HG03066 (cell line): ENCODE data around the gene THEM4.
"Not testable (repeated sequence)": the region's sequence is repeated elsewhere in the genome, so short reads cannot be mapped to it uniquely, and the experiment has no call there.

Experiments
- ATAC-seq: cut with Tn5 transposase; IDR thresholded peaks from one replicate; pipeline ENCODE4 v1.9.1; 2021; ENCODE audit warnings: low read depth; ENCODE audit not compliant: unreplicated experiment

The THEM4 gene

GRCh38 chr1:151935894-151936602, 26.7 kb upstream of the THEM4 start:
- ATAC-seq, result no peak

DNA sequence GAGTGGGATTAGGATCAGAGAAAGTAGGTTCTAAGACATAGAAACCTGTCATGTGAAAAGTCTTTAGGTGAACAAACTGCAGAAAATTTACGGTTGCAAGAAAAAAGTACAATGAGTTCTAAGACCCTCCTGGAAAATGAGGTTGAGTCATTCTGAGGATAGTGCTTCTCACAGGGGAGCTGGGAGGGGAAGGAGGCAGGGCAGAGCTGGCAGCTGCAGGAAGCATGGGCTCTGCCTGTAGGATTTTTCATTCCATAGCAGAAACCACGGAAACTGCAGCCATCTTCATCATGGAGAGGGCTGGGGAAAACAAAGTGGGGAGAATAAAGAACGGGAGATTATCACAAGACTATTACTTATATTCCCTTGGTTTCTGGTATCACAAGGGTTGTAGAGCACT, 25.8 kb upstream of the THEM4 start:
- ATAC-seq, result no peak

DNA sequence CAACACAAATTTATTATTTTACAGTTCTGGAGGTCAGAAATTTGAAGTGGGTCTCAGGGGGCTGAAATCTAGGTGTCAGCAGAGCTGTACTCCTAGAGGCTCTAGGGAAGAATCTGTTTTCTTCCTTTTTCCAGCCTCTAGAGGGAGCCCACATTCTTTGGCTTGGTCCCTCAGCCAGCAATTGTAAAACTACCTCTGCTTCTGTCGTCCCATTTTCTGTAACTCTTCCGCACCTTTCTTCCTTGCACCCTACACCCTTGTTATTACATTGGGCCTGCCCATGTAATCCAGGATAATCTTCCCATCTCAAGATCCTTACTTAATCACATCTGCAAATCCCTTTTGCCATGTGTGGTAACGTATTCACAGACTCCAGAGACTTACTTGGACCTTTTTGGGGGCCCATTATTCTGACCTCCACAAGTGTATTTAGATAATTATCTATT, 24.8 kb upstream of the THEM4 start:
- ATAC-seq, result no peak

- no peak for ATAC-seq
These were observed 15.6 kb upstream of the THEM4 start for GRCh38 chr1:151924691-151925587.

DNA sequence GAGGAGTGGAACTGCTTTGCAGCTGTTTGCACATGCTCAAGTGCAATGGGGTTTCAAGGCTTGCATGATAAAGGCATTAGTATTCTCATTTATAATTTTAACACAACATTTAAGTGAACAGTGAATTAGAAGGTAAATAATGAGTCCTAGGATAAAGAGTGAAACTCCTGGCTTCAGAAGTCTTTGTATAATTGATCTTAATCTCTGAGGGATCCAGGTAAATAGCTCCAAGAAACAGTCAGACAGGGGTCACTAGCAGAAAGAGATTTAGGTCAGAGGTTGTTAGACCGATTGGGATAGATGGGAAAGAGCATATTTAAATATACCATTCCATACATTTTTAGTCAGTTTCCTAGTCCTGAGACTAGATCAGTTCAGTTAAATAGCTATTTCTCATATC, 14.1 kb upstream of the THEM4 start:
- no peak for ATAC-seq

GRCh38 chr1:151920149-151920548, 10.8 kb upstream of the THEM4 start:
- no peak for ATAC-seq

DNA sequence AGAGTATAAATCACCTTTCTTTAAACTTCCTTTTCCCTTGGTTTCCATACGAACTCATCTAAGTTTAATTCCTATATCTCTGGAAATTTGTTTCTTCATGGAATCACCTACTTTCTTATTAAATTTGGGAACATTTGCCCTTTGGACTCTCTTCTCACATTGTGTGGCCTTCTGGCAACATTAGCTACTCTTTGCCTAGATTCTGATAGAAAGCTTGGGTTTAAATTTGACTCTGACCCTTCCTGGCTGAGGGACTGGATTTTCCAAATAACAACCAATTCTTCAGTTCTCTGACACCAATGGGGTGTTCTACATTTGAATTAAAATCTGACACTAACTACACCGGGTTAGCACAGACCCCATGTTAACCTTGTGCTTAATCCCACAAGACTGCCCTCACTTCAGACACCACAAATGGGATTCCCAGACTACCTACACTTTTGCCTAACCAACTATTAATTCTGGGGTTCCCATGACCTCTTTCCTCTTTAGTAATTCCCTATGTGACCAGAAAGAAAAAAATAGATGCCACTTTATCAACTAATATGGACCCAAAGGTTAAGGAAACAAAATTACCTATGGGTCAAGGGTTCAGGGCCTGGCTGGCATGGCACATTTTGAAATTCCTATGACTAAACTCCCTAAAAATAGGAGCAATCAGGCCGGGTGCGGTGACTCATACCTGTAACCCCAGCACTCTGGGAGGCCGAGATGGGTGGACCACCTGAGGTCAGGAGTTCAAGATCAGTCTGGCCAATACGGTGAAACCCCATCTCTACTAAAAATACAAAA, 9.7 kb upstream of the THEM4 start:
- ATAC-seq, result no peak

DNA sequence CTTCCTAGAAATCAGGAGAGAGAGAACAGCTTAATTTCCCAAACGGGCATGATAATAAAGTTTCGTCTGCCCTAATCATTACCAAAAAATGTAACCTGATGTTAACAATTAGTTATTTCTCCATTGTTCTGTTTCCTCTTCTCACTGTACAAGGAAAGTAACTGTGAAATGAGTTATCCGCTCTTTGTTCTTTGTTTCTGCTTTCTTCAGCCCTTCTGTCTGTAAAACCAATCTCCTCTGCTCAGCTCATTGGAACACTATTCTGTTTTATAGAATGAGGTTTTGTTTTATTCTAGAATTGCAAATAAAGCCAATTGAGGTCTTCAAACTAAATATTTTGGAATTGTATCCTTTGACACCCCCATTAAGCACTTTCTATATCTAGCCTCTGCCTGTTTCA, 8.8 kb upstream of the THEM4 start:
- ATAC-seq, result no peak

DNA sequence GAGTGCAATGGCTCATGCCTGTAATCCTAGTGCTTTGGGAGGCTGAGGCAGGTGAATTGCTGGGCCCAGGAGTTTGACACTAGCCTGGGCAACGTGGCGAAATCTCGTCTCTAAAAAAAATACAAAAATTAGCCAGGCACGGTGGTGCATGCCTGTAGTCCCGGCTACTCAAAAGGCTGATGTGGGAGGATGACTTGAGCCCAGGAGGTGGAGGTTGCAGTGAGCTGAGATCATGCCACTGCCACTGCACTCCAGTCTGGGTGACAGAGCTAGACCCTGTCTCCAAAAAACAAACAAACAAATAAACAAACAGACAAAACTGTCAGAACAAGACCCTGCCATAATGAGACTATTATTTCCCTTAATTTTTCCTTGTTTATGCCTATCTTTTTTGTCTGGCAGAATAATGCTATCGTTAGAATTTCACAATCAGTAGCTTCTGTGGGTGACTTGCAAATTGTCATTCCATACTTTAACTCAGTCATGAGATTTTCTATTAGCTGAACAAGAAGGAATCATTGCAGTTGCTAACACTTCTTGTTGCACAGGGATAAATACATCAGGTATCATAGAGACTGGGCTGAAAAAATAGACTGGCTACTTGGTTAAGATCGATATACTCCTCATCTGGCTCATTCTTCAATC, 7.5 kb upstream of the THEM4 start:
- no peak for ATAC-seq

DNA sequence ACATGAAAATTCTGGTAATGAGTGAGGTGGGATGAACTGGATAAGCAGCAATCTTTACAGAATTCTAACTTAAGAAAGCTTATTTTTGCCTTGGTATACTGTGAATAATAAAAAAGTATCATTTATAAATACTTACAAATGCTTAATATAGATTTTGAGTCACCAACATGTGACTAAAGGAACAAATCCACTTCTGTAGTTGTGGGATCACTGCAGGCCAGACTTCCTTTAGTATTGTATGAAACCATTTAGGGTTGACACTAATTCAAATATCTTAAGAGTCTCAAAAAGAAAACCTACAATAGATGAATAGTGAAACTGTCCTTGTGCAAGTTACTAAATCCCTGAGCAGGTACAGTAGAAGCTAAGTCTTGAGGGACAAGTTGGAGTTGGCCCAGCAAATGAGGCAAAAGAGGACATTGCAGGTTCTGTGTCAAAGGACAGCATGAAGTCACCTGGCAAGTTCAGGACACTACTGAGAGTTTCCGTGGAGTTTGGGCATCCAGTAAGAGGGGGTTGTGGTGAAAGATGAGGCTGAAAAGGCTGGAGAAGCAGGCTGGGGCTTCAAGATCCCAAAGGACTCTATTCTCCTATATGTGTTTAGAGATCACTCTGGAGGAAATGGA, 5.9 kb upstream of the THEM4 start:
- no peak for ATAC-seq

GRCh38 chr1:151914076-151914475, 4.8 kb upstream of the THEM4 start:
- no peak for ATAC-seq

DNA sequence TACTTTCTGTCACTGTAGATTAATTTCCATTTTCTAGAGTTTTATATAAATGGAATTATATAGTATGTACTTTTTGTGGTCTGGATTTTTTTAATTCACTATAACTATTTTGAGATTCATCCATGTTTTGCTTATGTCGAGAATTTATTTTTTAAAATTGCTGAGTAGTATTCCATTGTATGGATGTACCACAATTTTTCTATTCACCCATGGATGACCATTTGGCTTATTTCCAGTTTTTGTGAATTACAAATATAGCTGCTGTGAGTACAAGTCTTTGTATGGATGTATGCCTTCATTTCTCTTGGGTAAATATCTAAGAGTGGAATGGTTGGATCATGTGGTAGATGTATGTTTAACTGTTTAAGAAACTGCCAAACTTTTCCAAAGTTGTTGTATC, 3.7 kb upstream of the THEM4 start:
- no peak for ATAC-seq

DNA sequence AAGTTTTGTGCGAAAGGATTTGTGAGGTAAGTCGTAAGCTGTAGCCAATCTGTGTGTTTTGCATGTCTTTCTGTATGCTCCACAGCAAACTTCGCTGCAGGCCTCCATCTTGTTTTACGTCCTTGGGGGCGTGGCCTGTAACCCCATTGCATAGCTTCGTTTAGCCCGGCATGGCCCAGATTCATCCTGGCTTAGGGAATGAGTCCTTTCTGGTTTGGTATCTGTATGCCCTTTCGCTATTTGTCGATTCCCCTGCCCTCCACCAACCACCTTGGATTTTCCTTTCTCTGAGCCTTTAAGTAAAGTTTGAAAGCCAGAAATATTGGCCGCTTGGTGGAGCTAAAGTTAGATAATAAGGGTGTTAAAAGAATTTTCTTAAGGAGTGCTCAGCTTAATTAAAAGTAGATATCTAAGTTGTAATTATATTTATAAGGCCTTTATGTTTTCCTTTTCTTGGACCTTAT, 1.1 kb downstream of the THEM4 start:
- no peak for ATAC-seq

DNA sequence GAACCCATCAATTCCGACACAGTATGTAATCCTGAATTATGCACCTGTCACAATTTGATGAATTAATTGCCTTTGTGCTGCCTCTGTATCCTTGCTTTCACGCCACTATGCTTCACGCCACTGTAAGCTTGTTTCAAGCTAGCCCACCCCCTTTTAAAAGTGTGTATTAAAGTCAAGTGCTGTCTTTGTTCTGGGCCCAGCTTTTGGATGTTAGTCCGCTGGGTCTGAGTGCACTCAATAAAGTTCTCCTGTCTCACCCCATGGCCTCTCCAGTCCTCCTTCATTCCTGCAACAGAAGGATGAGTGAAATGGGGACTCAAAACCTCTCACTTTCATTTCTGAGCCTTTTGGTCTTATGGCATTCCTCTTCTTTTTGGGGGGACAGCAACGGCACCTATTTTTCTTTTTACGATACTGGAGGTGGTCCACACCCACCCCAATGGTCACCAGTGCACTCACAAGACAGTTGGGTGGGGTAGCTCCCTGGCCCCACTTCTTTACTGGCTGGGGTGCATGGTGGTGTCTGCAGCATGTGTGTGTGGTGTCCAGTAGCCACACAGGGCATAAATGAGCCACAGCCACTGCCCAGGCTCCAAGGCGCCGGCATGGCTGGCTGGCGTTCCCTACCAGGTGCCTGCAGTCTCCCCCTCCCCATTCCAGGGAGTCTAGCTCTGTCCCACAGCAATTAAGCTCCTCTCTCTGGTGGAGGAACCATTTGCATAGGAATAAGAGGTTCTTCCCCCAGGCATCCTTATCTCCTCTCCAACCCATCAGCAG, 1.8 kb downstream of the THEM4 start:
- ATAC-seq, result no peak

DNA sequence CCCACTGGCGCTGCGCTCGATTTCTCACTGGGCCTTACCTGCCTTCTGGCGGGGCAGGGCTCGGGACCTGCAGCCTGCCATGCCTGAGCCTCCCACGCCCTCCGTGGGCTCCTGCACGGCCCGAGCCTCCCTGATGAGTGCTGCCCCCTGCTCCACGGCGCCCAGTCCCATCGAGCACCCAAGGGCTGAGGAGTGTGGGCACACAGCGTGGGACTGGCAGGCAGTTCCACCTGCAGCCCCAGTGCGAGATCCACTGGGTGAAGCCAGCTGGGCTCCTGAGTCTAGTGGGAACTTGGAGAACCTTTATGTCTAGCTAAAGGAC, 3.0 kb downstream of the THEM4 start:
- not testable (repeated sequence) for ATAC-seq

GRCh38 chr1:151905443-151906323, 3.6 kb downstream of the THEM4 start:
- ATAC-seq, result not testable (repeated sequence)

- no peak for ATAC-seq
These were observed 4.3 kb downstream of the THEM4 start for GRCh38 chr1:151905070-151905442.

DNA sequence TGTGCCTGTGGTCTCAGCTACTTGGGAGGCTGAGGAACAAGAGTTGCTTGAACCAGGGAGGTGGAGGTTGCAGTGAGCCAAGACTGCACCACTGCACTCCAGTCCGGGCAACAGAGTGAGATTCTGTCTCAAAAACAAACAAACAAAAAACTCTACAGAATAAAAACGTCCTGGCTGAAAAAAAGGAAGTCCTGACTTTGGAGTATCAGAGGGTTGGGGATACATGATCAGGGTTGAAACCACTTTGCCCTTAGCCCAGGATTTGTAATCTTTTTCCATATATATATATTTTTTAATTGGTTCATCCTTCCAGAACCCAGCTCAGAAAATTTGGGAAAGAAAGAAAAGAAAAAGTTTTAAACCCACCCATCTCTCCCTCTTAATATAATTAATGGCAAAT, 6.5 kb downstream of the THEM4 start:
- no peak for ATAC-seq

DNA sequence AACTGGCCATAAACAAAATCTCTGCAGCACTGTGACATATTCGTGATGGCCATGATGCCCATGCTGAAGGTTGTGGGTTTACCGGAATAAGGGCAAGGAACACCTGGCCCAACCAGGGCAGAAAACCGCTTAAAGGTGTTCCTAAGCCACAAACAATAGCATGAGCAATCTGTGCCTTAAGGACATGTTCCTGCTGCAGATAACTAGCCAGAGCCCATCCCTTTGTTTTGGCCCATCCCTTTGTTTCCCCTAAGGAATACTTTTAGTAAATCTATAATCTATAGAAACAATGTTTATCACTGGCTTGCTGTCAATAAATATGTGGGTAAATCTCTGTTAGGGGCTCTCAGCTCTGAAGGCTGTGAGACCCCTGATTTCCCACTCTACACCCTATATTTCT, 8.5 kb downstream of the THEM4 start:
- ATAC-seq, result not testable (repeated sequence)
